K562 (cell line): ENCODE results near the gene CHN1. TPM values are rescaled to one million over a fixed set of nuclear protein-coding genes. Genes with fewer than 3 reads are reported as not detected.

ENCODE experiments used
- ARID2 ChIP-seq: fragments of 450-650 bp; IDR thresholded peaks from 2 replicates; pipeline ENCODE4 v1.6.1; 2017; ENCODE audit warnings: antibody characterized with exemption, mild to moderate bottlenecking
- RAD21 ChIP-seq, 2 experiments: fragments of 250-450 bp in 1 of 2; fragments of 450-650 bp in 1 of 2; sonication (Bioruptor Pico) in 1 of 2; formaldehyde crosslinking in 1 of 2; IDR thresholded peaks in 1 of 2; conservative IDR thresholded peaks in 1 of 2; 2 replicates each; pipeline versions ENCODE4 v1.4.0 to v1.8.0; 2020 to 2022; ENCODE audit warnings: mild to moderate bottlenecking in 2 of 2, moderate library complexity in 1 of 2
- polyA plus RNA-seq, 8 experiments: library from polyadenylated mRNA; depleted of rRNA in 4 of 8; stranded (reverse) in 5 of 8; unstranded in 3 of 8; fragments of >200 nt; fragmentation: Nextera tagmentation in 2 of 8; fragmentation: Illumina TruSeq in 1 of 8; extraction: Ambion mirVana in 2 of 8; extraction: Trizol in 1 of 8; gene quantifications; 2 replicates each; pipeline versions ENCODE4 v1.2.1 to v1.2.3, GENCODE V29; 2011 to 2014; ENCODE audit warnings: inconsistent platforms in 1 of 8, missing spikeins in 1 of 8
- total RNA-seq, 7 experiments: library from RNA; depleted of rRNA in 6 of 7; stranded (reverse); fragments of >200 nt in 6 of 7; fragmentation: Illumina TruSeq in 2 of 7; extraction: Trizol in 2 of 7; gene quantifications; 2 replicates each; pipeline versions ENCODE4 v1.2.1 to v1.2.3, GENCODE V29; 2011 to 2021; ENCODE audit warnings: low replicate concordance in 1 of 7
- TF ChIP-seq, protein P1 (sequence below), 2 experiments: fragments of 450-650 bp; formaldehyde crosslinking in 1 of 2; IDR thresholded peaks; 2 replicates each; pipeline versions ENCODE4 v1.4.0 to v1.6.1; 2014 to 2020; ENCODE audit warnings: mild to moderate bottlenecking in 2 of 2, borderline replicate concordance in 1 of 2, low read depth in 1 of 2
- TF ChIP-seq, protein P2 (sequence below), 2 experiments: fragments of 150-350 bp in 1 of 2; IDR thresholded peaks; 2 replicates each; pipeline ENCODE4 v1.6.1; 2012 to 2016; ENCODE audit warnings: low read depth in 2 of 2, low read length in 2 of 2, mild to moderate bottlenecking in 1 of 2, moderate library complexity in 1 of 2

Gene CHN1
- total and polyA plus RNA-seq, 9 of the 15 experiments (the other 6 are each of a cell fraction or from before 2014, with no cell fraction given): 0.17 to 2.0 (median 0.87) TPM

DNA sequence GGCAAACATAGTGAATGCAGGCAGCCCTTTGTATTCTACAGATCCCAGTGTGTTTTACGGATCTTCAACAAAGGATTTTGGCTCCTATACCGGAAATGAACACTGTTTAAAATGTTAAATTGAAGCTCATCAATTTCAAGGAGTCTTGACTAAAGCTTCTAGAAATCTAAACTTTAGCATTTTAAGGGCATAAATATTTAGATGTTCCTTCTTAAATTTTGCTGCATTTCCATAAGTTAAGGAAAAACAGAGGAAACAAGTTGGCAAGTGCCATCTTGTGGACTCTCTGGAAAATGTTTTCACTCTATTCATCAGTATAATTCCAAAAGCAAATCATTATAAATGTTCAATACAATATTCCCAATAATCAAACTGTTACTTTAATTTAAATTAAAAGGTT is 19.6 kb downstream of the CHN1 start (continued):
- TF ChIP-seq RAD21 (CRISPR knock-in tag; conservative IDR thresholded peaks at IDR 0.05 in 1 of 2, IDR thresholded peaks at IDR 0.05 in 1 of 2): peak; percentile 55 to 78
- TF ChIP-seq, protein P1, sequence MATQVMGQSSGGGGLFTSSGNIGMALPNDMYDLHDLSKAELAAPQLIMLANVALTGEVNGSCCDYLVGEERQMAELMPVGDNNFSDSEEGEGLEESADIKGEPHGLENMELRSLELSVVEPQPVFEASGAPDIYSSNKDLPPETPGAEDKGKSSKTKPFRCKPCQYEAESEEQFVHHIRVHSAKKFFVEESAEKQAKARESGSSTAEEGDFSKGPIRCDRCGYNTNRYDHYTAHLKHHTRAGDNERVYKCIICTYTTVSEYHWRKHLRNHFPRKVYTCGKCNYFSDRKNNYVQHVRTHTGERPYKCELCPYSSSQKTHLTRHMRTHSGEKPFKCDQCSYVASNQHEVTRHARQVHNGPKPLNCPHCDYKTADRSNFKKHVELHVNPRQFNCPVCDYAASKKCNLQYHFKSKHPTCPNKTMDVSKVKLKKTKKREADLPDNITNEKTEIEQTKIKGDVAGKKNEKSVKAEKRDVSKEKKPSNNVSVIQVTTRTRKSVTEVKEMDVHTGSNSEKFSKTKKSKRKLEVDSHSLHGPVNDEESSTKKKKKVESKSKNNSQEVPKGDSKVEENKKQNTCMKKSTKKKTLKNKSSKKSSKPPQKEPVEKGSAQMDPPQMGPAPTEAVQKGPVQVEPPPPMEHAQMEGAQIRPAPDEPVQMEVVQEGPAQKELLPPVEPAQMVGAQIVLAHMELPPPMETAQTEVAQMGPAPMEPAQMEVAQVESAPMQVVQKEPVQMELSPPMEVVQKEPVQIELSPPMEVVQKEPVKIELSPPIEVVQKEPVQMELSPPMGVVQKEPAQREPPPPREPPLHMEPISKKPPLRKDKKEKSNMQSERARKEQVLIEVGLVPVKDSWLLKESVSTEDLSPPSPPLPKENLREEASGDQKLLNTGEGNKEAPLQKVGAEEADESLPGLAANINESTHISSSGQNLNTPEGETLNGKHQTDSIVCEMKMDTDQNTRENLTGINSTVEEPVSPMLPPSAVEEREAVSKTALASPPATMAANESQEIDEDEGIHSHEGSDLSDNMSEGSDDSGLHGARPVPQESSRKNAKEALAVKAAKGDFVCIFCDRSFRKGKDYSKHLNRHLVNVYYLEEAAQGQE (IDR thresholded peaks at IDR 0.05; ENCODE audit: borderline replicate concordance): peak; percentile 56
- TF ChIP-seq, protein P1 (CRISPR knock-in tag; IDR thresholded peaks at IDR 0.05; ENCODE audit: low read depth): no peak
- TF ChIP-seq, protein P2, sequence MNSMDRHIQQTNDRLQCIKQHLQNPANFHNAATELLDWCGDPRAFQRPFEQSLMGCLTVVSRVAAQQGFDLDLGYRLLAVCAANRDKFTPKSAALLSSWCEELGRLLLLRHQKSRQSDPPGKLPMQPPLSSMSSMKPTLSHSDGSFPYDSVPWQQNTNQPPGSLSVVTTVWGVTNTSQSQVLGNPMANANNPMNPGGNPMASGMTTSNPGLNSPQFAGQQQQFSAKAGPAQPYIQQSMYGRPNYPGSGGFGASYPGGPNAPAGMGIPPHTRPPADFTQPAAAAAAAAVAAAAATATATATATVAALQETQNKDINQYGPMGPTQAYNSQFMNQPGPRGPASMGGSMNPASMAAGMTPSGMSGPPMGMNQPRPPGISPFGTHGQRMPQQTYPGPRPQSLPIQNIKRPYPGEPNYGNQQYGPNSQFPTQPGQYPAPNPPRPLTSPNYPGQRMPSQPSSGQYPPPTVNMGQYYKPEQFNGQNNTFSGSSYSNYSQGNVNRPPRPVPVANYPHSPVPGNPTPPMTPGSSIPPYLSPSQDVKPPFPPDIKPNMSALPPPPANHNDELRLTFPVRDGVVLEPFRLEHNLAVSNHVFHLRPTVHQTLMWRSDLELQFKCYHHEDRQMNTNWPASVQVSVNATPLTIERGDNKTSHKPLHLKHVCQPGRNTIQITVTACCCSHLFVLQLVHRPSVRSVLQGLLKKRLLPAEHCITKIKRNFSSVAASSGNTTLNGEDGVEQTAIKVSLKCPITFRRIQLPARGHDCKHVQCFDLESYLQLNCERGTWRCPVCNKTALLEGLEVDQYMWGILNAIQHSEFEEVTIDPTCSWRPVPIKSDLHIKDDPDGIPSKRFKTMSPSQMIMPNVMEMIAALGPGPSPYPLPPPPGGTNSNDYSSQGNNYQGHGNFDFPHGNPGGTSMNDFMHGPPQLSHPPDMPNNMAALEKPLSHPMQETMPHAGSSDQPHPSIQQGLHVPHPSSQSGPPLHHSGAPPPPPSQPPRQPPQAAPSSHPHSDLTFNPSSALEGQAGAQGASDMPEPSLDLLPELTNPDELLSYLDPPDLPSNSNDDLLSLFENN (IDR thresholded peaks at IDR 0.05; ENCODE audit: low read depth in 2 of 2, low read length in 2 of 2): no peak
- TF ChIP-seq ARID2: no peak
